Upper lobe of left lung (tissue), 4 donors: ENCODE measurements around the gene C1QTNF6.

Source experiments
- EP300 ChIP-seq, 4 donors: sonication (generic); formaldehyde crosslinking; IDR thresholded peaks; one replicate each; pipeline ENCODE4 v1.5.1; 2017; ENCODE audit warnings: antibody characterized with exemption in 4 of 4, control low read depth in 2 of 4
- POLR2A ChIP-seq, 4 donors: fragments of 450-650 bp; IDR thresholded peaks; one replicate each; pipeline ENCODE4 v1.5.1; 2016 to 2017; ENCODE audit warnings: antibody characterized with exemption in 4 of 4, mild to moderate bottlenecking in 2 of 4
- POLR2AphosphoS5 ChIP-seq, 2 donors: sonication (generic); formaldehyde crosslinking; IDR thresholded peaks; one replicate each; pipeline ENCODE4 v1.5.1; 2017; ENCODE audit warnings: antibody characterized with exemption in 2 of 2
- TF ChIP-seq, protein P1 (sequence below), 6 experiments: fragments of 450-650 bp in 4 of 6; fragments of 200-600 bp in 2 of 6; sonication (generic) in 2 of 6; IDR thresholded peaks; one replicate each; pipeline ENCODE4 v1.5.1; 2016 to 2019; ENCODE audit warnings: antibody characterized with exemption in 6 of 6

DNA sequence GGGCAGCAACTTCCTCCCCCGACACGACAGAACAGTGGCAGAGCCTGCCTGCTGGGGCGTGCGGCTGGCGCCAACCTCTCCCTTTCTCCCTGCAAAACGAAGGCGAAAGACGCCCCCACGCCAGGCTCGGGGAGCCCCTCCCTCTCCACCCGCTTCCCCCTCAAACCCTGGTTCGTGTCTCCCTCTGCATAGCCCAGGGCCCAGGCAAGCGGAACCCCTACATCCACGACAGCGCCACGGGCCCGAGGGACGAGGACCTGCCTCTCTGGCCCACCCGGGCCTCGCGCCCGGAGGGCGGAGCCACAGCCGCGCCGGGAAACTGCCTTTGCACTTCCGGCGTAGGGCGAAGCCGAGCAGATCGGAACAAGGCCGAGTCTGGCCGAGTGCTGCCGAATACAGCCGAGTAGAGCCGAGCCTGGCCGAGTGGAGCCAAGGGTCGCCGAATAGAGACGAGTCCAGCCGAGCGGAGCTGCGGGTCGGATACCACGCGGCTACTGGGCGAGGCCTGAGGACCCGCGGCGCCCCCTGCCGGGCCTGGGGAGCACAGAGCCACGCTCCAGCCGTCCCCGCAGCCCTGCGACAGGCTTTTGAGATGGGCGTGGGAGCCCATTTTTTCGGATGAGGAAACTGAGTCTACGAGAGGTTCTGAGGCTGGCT, 11.2 kb upstream of the C1QTNF6 start:
- no peak for TF ChIP-seq EP300 (IDR thresholded peaks at IDR 0.05)
- TF ChIP-seq, protein P1, sequence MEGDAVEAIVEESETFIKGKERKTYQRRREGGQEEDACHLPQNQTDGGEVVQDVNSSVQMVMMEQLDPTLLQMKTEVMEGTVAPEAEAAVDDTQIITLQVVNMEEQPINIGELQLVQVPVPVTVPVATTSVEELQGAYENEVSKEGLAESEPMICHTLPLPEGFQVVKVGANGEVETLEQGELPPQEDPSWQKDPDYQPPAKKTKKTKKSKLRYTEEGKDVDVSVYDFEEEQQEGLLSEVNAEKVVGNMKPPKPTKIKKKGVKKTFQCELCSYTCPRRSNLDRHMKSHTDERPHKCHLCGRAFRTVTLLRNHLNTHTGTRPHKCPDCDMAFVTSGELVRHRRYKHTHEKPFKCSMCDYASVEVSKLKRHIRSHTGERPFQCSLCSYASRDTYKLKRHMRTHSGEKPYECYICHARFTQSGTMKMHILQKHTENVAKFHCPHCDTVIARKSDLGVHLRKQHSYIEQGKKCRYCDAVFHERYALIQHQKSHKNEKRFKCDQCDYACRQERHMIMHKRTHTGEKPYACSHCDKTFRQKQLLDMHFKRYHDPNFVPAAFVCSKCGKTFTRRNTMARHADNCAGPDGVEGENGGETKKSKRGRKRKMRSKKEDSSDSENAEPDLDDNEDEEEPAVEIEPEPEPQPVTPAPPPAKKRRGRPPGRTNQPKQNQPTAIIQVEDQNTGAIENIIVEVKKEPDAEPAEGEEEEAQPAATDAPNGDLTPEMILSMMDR (IDR thresholded peaks at IDR 0.05) = peak; percentile 96 to 99 (median 97)
- TF ChIP-seq POLR2AphosphoS5 (IDR thresholded peaks at IDR 0.05) = peak; percentile 99
- TF ChIP-seq POLR2A (IDR thresholded peaks at IDR 0.05) = peak; percentile 9 to 99 (median 94)
